Measurements from ENCODE around the gene LYRM2. TPM values are rescaled to one million over a fixed set of nuclear protein-coding genes. Genes with fewer than 3 reads are reported as not detected.

LYRM2 gene
- total and polyA plus RNA-seq, 2 of the 8 experiments (the other 6 are each of a cell fraction or from before 2014, with no cell fraction given), result 7.3 to 25.7 TPM

DNA sequence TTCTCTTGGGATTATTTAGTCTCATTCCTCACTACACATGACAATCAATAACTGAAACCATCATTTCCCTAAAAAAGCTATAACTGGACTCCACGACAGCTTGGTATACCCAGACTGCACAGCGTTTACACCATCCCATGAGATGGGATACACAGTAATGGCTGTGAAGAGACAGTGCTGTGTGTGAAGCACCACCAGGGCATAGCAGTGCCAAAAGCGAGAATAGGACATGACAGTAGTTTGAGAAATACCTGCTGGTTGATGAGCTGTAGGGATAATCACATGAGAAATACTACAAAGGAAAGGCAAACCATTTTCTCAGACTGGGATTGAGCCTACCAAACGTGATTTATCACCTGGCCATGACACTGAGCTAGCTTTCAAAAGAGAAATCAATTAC lies 22.4 kb upstream of the LYRM2 start:
- WGBS, 2 experiments (ENCODE audit: extremely low coverage in 1 of 2, insufficient coverage in 1 of 2, insufficient read length in 1 of 2, insufficient replicate concordance in 2 of 2, low coverage in 1 of 2, low lambda C conversion rate in 2 of 2, missing lambda C conversion rate in 1 of 2), result 91% methylated on average over 4 of the region's 4 CpGs; no CpG with 5 or more reads in 1 of the 2 experiments
- DNase-seq (ENCODE audit: low read depth in 1 of 2, low spot score in 2 of 2) (no peak), FAIRE-seq (no peak)
- Histone ChIP-seq H2BK20ac (ENCODE audit: low read length) (no peak overlapping the region), H4K8ac (ENCODE audit: extremely low read depth, insufficient read depth, low read length) (no peak overlapping the region), H2BK12ac (ENCODE audit: low read depth, low read length) (no peak overlapping the region), H3K9me3 (ENCODE audit: insufficient read depth in 2 of 2, low read depth in 1 of 2, low read length in 1 of 2) (no peaks in the 10 kb centered on the region), H4K5ac (ENCODE audit: insufficient read length, low read depth, low read length) (no peak overlapping the region), H2BK5ac (ENCODE audit: low read depth, low read length) (no peak overlapping the region), H3K79me1 (ENCODE audit: low read depth, low read length) (no peaks in the 10 kb centered on the region), H3K9ac (replicated peaks in 1 of 4; ENCODE audit: extremely low read depth in 1 of 4, low read depth in 3 of 4, low read length in 3 of 4) (no peak overlapping the region), H3K23ac (ENCODE audit: insufficient read length) (no peak overlapping the region), H2BK15ac (ENCODE audit: low read length) (no peak overlapping the region), H3K27me3 (replicated peaks in 1 of 4; ENCODE audit: control insufficient read depth in 3 of 4, extremely low read depth in 1 of 4, insufficient read depth in 3 of 4, low read length in 3 of 4) (no peaks in the 10 kb centered on the region), H3K4me3 (ENCODE audit: extremely low read depth in 1 of 4, insufficient read depth in 2 of 4, low read depth in 3 of 4, low read length in 4 of 4) (no peak overlapping the region), H3K23me2 (ENCODE audit: low read depth, low read length) (no peaks in the 10 kb centered on the region), H3K36me3 (ENCODE audit: control insufficient read depth in 2 of 4, insufficient read depth in 4 of 4, low read length in 3 of 4) (peaks cover 48 to 86% (median 79%) of the 10 kb centered on the region in 4 experiments), H3K18ac (ENCODE audit: extremely low read depth, low read length) (no peak overlapping the region), H3K4ac (replicated peaks; ENCODE audit: insufficient read length, low read depth, low read length) (no peak overlapping the region), H2BK120ac (replicated peaks; ENCODE audit: low read depth, low read length) (no peak overlapping the region), H3K14ac (ENCODE audit: insufficient read length) (no peak overlapping the region), H2AK5ac (ENCODE audit: low read depth, low read length) (no peak overlapping the region), H3K27ac (ENCODE audit: low read depth, low read length) (no peak overlapping the region), H3K4me2 (ENCODE audit: insufficient read depth in 1 of 2, low read depth in 2 of 2, low read length in 2 of 2) (no peak overlapping the region), H2AFZ (ENCODE audit: low read length) (no peak overlapping the region), H4K20me1 (replicated peaks in 1 of 2; ENCODE audit: control insufficient read depth in 1 of 2, insufficient read depth in 2 of 2, low read length in 2 of 2) (no peaks in the 10 kb centered on the region), H3K79me2 (ENCODE audit: control insufficient read depth in 1 of 2, insufficient read depth in 2 of 2, low read length in 2 of 2) (no peaks in the 10 kb centered on the region), H3K4me1 (replicated peaks in 1 of 4; ENCODE audit: control insufficient read depth in 3 of 4, insufficient read depth in 4 of 4, low read length in 3 of 4) (no peaks in the 10 kb centered on the region), H4K91ac (replicated peaks; ENCODE audit: insufficient read length, low read length) (no peak overlapping the region), H3K56ac (replicated peaks; ENCODE audit: insufficient read length, low read depth, low read length) (no peak overlapping the region)
- POLR2A ChIA-PET (ENCODE audit: partially characterized antibody), result interaction anchor here (0.8 to 1.6 kb wide), 2 partner anchors 11 to 149 kb away, joined by 3 read pairs; no protein-coding TSS in a partner anchor
- TF ChIP-seq SP4 (IDR thresholded peaks at IDR 0.05; ENCODE audit: low read length) (no peak), CTBP2 (IDR thresholded peaks at IDR 0.05; ENCODE audit: borderline replicate concordance, insufficient read depth, insufficient read length, low read length) (no peak), TBP (IDR thresholded peaks at IDR 0.05; ENCODE audit: low read depth, low read length) (no peak), CREB1 (IDR thresholded peaks at IDR 0.05) (no peak), ZNF274 (IDR thresholded peaks at IDR 0.05; ENCODE audit: borderline replicate concordance, extremely low read depth, low read length) (no peak), SRF (IDR thresholded peaks at IDR 0.05; ENCODE audit: low read depth, low read length) (no peak), CEBPB (IDR thresholded peaks at IDR 0.05; ENCODE audit: low read depth, low read length) (no peak), HDAC6 (IDR thresholded peaks at IDR 0.05; ENCODE audit: low read depth, low read length) (no peak)
- CTCF ChIA-PET (ENCODE audit: partially characterized antibody), result interaction anchor here (1.4 kb wide), 1 partner anchor 60 kb away, joined by 3 read pairs; no protein-coding TSS in a partner anchor
